GM21423 (cell line): ENCODE measurements around the gene KDM5A.
"Not testable (repeated sequence)": the region's sequence is repeated elsewhere in the genome, so short reads cannot be mapped to it uniquely, and the experiment has no call there.

Experiments
- ATAC-seq: cut with Tn5 transposase; IDR thresholded peaks from one replicate; pipeline ENCODE4 v1.9.1; 2021; ENCODE audit warnings: mild to moderate bottlenecking, moderate library complexity; ENCODE audit not compliant: unreplicated experiment

The KDM5A gene

DNA sequence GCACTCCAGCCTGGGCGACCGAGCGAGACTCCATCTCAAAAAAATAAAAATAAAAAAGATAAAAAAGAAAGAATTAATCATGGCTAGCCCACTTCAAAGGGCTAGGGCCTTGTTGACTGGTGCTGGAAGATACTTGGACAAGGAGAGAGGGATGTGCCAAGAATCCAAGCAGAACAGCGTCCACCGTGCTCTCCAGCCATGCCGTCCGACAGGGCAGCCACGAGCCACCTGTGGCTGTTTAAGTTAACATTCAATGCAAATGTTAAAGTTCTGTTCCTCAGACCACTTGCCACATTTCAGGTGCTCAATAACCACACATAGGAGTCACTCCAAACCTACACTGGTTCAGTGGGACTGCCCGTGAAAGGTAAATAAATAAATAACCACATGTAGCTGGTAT, 147.9 kb downstream of the KDM5A start:
- no peak for ATAC-seq

DNA sequence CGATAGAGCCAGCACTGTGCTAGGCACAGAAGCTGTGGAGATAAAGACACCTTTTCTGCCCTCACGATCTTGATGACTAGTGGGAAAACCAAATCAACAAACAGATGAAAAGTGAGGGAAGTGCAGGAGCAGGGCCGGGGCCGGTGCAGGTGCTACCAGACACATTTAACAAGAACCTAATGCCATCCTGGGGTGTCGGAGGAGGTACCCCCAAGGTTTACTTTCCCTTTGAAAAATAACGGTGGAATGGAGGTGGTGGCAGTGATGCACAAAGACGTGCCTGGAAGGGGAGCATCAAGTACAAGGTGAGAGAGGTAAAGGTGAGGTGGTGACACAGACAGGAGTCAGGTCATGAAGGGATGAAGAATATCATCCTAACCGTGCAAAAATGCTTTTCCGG, 148.6 kb downstream of the KDM5A start:
- ATAC-seq, result no peak

DNA sequence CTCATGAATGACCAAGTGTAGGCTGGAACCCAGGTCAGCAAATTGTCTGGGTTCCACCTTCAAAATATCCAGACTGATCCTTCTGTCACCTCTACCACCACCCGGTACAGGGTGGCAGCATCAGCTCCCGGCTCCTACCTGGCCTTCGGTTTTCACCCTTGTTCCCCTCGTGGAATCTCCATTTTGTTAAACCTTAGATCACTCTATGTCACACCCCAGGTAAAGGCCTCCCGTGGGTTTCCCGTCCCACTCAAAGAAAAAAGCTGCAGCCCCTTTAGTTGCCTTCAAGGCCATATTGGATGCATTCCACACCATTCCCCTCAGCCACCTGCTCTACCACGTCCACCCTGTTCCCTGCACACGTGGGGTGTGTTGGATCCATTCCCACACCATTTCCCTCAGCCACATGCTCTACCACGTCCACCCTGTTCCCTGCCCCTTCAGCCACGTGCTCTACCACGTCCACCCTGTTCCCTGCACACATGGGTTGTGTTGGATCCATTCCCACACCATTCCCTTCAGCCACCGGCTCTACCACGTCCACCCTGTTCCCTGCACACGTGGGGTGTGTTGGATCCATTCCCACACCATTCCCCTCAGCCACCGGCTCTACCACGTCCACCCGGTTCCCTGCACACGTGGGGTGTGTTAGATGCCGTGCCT, 150.3 kb downstream of the KDM5A start:
- ATAC-seq, result no peak

DNA sequence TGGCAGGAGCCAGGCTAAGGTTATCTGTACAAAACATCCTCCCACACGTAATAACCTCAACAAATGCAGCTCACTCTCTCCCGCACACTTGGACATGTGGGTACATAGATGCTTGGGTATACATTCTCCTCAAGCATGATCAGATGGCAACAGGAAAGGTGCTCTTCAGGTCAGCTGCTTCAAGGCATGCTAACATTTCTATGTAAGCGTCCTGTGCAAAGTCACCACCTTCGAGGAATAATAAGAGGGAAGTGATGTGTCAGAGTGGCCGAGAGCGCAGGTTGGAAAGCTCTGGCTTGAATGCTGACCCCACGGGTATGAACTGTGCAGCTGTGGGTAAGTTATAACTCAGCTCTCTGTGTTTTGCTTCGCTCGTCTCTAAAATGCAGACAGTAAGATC, 151.0 kb downstream of the KDM5A start:
- no peak for ATAC-seq

DNA sequence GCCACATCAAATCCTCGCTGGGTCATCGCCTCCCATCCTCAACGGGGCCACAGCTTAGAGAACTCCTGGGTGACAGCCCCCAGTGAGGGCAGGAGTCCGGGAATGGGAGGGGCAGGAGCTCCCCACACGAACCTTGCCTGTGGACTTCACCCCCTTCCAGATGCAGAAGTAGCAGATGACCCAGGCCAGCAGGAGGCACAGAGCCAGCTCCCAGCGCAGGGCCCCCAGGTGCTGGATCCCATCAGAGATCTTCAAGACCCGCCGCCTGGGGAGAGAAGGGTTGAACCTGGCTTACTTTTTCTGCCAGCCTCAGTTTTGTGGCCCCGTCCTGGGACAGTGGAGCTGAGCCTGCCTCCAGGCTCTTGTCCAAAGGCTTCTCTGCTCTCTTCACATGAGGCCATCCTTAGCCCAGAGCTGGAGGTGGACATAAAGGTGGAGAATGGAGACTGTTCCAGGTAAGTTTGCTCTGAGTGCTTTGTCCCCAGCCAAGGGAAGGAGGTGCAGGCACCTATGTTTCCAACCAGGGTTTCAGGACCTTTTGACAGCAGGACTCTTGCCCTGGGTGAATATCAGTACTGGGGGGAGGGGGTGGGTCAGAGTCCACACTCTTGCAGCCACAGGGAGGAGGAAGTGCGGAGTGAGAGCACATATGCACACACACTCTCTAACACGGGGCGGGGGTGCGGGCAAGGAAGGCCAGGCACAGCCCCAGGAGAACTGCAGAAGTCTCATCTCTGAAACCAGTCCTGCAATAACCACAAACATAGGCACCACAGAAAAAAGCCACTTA, 151.9 kb downstream of the KDM5A start:
- no peak for ATAC-seq

DNA sequence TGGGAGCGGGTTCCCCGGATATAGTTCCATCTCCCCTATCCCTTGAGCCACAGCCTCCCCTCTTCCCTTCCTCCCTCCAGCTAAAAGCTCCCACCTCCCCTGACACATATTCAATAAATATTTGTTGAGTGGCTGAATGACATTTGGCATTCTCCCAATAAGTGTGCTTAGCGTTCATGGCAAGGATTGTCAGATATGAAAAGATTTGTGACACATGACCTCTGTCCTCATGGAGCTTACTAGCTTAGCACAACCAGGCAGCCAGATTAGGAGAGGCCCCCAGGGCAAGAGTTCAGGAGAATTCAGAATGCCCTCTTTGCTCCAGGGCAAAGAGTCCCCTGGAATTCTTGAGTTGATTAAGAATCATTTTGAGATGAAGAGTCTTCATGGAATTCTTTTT, 152.7 kb downstream of the KDM5A start:
- no peak for ATAC-seq

DNA sequence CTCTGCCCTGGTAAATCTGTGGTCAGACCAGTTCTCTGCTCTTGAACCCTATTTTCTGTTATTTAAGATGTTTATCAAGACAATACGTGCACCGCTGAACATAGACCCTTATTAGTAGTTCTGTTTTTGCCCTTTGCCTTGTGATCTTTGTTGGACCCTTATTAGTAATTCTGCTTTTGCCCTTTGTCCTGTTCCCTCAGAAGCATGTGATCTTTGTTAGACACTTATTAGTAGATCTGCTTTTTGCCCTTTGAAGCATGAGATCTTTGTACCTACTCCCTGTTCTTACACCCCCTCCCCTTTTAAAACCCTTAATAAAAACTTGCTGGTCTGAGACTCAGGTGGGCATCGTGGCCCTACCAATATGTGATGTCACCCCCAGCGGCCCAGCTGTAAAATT, 153.2 kb downstream of the KDM5A start:
- not testable (repeated sequence) for ATAC-seq

DNA sequence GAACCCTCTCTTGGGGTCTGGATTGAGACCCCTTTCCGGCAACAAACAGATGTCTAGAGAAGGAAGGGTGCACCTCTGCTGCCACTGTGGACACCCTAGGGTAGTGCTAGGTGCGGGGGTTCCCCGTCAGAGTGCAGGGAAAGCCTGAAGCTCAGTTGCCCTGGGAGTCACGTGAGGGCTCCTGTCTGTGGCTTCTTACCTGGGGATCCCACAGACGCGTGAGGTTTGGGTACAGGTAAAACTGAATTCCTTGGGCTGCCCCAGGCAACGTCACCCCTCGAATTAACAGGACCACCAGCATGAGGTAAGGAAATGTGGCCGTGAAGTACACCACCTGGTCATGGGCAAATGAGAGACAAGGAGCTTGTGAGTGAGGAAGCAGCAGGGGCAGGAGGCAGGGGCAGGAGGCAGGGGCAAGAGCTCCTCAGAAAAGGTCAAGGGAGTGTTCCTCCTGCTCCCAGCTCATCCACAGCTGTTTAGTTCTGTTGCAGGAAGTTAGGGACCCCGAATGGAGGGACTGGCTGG, 154.2 kb downstream of the KDM5A start:
- no peak for ATAC-seq

DNA sequence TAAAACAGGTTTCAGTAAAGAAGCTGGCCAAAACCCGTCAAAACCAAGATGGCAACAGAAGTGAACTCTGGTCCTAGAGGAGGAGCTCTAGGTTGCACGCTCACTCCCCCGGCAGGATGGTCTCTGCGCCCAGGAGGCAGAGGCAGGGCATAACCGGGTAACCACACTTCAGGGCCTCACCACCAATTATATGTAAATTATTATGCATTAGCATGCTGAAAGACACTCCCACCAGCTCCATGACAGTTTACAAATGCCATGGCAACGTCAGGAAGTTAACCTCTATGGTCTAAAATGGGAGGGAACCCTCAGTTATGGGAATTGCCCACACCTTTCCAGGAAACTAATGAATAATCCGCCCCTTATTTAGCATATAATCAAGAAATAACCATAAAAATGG, 155.1 kb downstream of the KDM5A start:
- ATAC-seq, result no peak

DNA sequence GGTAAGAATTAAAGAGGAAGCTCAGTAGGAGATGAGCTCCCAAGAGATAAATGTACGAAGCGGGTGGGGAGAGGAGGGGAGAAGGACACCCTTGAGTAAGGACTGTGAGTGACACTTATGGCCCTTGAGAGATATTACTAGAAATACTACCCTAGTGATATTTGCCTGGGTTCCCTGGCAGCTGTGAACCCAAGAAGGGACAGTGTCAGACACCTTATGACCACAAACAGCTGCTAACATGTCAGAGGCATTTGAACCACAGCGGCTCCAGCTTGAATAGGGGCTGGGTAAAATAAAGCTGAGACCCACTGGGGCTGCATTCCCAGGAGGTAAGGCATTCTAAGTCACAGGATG, 155.5 kb downstream of the KDM5A start:
- ATAC-seq, result no peak

DNA sequence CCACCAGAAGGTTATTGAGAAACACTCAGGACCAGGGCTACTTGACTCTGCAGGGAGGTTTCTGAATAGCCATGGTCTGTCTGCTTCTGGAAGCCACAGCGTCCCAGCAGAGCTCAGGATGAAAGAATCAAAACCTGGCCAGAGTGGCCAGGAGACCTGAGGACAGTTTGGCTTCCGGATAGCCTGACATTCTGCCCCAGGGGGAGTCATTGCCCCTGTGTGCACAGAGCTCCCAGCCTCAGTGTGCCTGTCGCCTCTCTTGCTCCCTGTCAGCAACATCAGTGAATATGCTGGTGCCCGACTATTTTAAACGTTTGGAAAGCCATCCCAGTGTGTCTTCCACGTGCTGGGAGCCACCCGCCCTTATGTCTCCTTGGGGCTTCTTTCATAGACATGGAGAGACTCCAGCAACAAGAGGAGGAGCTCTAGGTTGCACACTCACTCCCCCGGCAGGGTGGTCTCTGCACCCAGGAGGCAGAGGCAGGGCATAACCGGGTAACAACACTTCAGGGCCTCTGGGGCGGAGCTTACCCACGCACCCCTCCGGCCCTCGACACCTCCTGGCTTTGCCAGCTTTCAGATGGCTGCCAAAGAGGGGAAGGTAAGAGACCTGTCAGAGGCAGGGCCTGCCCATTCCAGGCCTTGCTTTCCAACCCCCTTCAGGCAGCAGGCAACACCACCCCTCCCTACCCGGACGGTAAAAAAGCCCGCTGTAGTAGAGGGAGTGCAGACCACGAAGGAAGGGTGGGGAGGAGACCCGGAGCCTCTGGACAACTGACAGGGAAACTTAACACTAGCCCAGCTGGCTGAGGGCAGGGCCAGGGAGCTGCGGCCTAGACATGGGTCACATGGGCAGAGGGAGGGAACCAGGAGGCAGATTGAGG, 156.1 kb downstream of the KDM5A start:
- no peak for ATAC-seq

DNA sequence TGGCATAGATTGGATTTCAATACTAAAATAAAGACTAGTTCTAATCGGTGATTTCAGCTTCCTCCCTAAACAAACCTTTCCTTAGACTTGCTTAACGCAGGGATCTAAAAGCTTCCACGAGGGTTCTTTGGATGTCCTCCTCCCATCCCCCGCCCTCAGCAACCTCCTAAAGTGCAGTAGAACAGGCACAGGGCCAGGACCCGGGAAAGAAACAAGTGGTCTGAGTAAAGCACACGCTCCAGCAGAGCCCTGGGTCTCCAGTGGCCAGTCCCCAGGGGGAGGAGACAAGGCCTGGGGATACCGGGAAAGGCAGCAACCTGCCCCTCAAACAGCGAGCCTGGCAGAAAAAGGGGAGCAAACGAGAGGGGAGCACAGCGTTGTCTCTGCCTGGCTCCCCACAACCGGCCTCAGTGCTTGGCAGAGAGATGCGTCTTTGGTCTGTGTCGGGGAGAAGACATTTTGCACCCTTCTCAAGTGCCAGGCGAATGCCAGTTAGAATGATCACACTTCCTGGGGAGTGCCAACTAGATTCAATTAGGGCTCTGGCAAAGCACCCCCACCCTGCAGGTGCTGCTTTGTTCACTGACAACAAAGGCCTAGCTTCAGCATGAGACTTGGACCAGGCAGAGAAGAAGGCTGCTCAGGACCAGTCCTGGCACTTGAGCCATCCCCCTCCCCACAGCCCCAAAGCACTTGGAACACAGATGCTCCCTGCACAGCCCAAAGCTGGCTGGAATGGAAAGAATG, 158.0 kb downstream of the KDM5A start:
- ATAC-seq, result no peak
